Hematopoietic multipotent progenitor cell (in vitro differentiated cells): ENCODE data around the gene ITPRID2. TPM values are rescaled to one million over a fixed set of nuclear protein-coding genes. Genes with fewer than 3 reads are reported as not detected.

Experiments
- DNase-seq, 3 donors: peaks; one replicate each; pipeline ENCODE4 v3.0.0-alpha.2; 2011 to 2015; ENCODE audit warnings: low read depth in 2 of 3, low spot score in 2 of 3
- total RNA-seq: library from RNA; depleted of rRNA; stranded (reverse); fragments of >200 nt; gene quantifications from one replicate; pipeline ENCODE4 v1.2.3, GENCODE V29; 2012

Gene ITPRID2
- total RNA-seq = 55.2 TPM

GRCh38 chr2:181891258-181891965 is at the start of gene ITPRID2:
Gene ITPRID2, plus strand, starts transcription at chr2:181891730. Its CDS starts 337 bp downstream, at chr2:181892067.
- DNase-seq = peak; percentile 31 to 88 (median 86)

DNA sequence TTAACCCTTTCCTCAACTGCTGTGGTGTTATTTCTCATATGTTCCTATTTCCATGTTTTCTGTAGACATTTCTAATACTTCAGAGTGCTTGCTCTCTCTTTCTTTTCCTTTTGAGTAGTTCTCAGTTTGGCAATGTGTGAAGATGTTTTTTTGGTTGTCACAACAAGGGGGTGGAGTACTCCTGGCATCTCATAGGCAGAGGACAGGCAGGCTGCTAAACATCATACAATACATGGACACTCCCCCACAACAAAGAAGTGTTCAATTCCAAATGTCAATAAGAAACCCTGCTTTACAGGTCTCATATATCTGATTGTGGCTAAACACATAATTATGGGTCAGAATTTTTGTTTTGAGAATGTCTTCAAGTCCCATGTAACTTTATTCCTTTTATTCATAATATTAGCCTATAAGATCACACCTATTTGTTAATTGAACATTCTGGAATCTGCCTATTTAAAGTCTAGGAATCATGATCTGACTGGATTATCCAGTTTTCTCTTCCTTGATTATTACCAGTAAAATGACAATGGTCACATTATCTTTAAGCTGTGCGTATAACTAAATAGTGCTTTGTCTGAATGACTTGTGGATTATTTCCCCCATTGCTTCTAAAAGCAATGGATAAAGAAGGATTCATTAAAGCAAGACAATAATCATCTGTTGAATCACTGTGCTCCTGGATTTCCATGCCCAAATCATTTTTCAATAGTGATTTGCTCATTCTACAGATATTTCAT is 46.8 kb upstream of the ITPRID2 start:
- DNase-seq = no peak

DNA sequence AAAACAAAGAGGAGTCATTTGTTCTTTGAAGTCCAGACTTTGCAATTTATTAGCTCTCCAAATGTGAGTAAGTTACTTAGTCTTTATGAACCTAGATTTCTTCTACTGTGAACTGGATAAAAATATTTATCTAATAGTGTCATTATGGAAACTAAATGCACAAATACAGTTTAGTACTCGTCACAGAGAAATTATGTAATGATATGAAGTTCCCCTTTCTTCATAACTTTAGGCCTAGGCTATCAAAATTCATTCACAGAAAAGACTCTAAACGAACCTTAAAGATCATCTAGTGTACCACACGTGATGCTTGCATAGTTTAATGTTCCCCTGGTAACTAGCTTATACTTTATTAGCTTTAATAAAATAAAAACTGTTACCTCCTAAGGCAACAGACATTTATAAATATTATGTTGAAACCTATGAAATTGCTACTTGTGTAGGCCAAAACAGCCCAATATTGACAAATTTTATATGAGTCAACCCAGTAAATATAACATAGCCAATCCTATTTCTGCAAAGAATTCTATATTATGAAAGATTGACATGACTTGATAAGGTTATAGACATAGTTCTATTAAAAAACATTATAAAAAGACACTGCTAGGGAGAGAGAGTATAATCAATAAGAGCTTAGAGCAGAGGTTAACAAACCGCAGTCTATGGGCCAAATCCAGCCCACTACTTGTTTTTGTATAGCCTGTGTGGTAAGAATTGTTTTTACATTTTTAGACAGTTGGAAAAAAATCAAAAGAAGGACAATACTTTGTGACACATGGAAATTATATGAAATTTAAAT is 44.9 kb upstream of the ITPRID2 start:
- DNase-seq = peak in 1 of 3 donors; percentile 56

- DNase-seq = no peak
Measured at GRCh38 chr2:181847198-181847556, 44.4 kb upstream of the ITPRID2 start.

DNA sequence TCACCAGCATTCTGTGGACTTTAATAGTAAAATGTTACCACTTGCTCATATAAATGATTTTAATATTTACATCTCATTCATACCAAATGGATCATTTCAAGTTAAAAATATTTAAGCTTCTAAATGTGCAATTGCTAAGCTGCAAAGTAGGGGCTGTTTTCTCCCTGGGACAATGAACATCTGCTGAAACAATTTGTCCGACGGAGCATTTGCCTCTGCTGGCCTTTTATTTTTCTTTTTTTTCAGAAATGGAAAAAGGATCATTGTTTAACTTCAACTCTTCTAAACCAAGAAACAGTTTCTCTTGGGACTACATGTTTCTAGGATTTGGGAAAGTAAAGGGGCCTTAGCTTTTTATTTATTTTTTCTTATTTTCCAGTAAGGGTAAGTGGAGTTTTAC is 43.8 kb upstream of the ITPRID2 start:
- DNase-seq = no peak

DNA sequence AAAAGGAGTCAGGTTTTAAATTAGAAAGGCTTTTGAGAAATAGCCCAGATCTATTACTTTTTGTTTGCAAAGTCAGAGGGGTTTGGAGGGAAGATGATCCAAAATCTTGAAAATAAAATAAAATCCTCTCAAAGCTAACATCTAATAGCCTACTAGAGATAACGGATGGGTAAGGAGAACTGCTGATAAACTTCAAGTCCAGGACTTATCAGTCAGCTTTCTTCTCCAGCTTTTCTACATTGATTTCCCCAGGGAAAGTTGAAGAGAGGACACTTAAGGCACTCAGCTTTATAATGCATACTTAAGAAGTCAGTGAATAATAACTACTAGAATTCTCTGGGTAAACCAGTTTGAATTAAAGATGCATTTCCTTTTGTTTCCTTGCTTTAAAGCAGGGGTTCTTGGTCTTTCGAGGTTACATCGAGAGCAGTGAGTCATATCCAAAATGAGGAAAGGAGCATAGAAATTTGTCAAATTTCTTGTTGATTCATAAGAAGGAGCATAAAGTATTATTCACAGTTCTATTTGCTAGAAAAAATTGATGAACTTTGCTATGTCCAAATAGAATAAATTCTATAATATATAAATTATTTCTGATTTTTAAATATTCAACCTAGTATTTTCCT is 43.2 kb upstream of the ITPRID2 start:
- peak in 1 of 3 donors; percentile 4 for DNase-seq

- DNase-seq = no peak
Measured at GRCh38 chr2:181849601-181850000, 41.9 kb upstream of the ITPRID2 start.

DNA sequence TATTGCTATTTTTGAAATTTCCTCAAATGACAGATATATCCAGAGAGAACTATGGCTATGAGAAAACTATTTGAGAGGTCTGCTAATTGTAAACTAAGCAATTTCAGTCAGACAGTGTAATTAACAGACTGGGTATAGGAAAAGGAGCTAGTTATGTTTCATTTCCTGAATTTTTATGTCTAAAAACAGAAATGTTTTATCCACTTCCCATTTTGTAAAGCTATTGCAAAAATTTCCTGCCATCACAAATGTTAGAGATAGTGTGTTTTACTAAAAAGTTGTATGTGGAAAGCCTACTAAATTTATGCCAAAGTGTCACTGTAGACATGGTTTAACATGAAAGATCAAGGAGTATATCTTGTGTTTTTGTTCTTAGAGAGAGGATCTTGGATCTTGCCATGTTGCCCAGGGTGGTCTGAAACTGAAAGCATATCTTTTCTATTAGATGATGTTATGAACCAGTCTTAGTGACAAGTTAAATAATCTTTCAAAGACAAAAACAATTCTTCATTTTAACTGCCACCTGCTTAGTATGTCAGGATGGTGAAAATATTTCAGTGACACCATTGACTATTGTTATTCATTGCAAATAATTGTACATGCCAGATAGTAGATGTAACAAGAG is 40.5 kb upstream of the ITPRID2 start:
- peak in 1 of 3 donors; percentile 19 for DNase-seq

DNA sequence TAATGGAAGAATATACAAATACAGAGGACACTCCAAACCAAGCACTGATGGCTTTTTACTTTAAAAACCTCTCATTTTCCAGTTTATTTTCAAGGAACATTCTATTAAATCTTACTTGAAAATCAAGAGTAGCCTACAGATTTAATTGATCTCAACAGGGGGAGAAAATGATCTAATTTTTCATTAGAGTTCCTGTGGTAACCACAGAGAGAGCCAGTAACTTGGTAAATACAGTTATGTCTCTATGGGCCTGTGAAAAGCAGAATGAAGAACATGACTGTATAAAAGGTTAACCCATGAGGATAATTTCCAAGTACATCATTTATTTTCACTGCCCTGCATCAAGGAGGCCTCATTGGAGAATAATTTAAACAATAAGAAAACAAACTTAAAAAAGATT is 39.8 kb upstream of the ITPRID2 start:
- peak in 1 of 3 donors; percentile 9 for DNase-seq

DNA sequence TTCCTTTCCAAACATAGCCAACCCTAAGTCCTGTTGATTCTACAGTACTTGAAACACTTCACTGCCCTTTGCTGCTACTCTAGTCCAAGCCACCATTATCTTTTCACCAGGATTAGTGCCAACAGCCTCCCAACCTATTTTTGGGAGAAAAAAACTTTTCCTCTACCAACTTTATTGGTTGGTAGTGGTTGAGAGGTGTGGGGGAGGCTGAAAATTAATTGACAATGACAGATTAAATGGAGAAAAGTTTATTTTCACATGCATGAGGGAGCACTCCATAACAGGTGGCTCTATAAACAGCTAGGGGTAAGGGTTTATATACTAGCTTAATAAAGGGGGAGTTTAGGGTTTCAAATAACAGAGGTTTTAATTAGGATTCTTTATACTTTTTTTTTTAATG is 37.8 kb upstream of the ITPRID2 start:
- DNase-seq = no peak

DNA sequence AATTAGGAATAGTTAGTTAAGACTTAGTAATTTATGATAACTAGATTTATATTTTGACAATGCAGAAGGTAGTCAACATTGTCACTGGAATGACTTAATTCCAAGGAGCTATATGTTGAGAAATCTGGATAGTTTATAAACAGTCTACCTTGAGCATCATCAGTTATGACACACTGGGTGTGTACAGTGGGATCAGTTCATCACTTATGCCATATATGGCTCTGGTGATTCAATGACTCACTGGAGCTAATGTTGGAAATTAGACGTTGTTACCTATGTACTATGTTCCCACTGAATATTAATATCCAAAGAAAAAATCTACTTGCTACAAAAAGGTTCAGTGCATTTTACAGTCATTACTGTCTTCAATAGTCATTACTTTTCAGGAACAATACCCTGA is 34.0 kb upstream of the ITPRID2 start:
- no peak for DNase-seq

- DNase-seq = no peak
Measured at GRCh38 chr2:181858600-181858999, 32.9 kb upstream of the ITPRID2 start.

- no peak for DNase-seq
Measured at GRCh38 chr2:181859123-181859522, 32.4 kb upstream of the ITPRID2 start.

DNA sequence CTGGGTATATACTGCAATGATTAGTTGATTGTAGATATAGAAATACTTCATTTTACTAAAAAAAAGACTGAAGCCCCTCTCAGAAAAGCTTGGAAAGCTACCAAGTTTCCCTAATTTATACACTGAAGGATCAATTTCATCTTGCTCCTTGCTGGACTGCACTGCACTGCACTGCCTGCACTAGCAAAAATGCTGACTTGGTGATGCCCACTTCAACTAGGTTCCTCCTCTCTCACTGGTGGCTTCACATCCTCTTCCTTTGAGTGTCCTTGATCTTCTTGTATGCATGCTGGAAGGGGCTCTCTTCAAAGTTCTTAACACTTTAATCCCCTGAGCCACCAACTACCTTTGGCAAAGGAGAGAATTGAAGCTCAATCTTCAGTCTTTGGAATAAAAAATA is 31.7 kb upstream of the ITPRID2 start:
- DNase-seq = no peak

DNA sequence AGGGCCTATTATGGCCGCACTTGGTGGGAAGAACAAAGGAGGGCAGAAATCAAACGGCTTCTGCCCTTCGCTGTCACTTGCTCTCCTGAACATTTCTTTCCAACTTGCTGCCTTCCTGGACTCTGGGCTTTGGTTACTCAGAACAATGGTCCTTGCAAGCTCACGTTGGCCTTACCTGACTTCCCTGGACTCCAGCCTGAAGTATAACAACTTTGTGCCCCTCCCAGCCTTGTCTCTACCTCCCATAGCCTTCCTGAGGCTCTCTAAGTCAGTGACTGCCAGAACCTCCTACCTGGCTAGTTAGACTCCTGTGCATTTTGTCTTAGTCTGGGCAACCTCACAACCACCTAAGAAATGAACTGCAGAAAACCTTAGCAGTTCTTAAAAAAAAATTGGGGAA is 30.2 kb upstream of the ITPRID2 start:
- no peak for DNase-seq

DNA sequence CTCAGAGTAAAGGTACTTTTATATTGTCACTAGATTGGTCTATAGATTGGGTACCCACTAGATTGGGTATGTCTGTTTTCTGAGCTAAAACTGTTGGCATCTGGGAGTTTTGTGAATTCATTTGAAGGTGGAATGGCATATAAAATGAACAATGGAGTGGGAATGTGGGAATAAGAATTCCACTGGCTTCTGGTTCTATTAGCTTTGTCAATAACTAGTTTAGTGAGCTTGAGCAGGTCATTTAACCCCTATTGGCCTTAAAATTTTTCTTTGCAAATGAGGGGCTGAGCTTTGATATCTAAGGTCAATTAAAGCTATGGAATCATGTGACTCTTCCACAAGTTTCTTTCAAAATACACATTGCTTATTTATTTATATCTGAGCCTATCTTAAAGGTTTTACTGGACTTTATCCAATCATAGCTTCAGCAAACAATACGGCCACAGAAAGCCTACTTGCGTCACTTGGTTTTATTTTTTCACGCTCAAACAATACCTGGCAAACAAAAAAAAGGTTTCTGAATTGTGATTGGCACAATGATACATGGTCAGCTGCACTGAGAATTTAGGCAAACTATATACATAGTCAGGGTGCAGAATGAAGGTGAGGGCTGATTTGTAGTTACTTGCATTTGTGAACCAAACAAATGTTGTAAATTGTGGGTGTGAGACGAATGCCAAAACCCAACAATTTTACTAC is 28.8 kb upstream of the ITPRID2 start:
- no peak for DNase-seq

DNA sequence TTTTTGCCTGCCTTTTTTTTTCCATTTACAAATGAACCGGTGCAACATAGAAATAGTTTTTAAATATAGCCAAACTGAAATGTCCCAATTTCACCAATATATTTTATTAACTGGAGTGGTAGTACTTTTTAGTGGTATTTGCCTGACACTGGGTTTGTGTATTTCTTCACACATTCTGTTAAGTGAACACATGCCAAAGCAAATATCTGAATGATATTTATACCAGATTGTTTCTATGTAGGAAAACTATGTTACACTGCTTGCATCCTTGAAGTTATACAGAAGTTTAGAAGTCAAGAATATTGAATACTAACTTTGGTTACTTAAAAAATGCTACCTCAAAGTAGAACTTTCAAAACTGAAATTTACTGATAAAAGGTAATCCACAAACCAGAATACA is 19.4 kb upstream of the ITPRID2 start:
- DNase-seq = no peak

GRCh38 chr2:181876614-181877063 is 14.9 kb upstream of the ITPRID2 start:
- no peak for DNase-seq

DNA sequence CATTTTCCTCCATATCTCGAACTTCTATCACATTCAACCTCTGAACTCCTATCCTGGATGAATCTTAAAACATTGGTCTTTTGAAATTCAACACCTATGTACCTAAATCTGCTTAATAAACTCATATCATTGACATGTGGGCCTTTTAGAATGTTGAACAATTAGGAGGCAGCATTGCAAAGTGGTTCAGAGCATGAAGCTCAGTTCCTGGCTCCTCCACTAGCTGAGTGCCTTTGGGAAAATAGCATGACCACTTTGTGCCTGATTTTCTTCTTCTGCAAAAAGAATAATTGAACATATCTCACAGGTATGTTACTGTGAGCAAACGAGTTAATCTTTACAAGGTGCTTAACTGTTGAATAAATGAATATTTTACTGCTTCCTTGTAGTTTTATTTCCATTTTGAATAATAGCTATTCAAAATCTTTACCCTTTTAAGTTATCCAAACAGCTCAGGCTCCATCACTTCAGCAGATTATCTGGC is 14.3 kb upstream of the ITPRID2 start:
- no peak for DNase-seq

DNA sequence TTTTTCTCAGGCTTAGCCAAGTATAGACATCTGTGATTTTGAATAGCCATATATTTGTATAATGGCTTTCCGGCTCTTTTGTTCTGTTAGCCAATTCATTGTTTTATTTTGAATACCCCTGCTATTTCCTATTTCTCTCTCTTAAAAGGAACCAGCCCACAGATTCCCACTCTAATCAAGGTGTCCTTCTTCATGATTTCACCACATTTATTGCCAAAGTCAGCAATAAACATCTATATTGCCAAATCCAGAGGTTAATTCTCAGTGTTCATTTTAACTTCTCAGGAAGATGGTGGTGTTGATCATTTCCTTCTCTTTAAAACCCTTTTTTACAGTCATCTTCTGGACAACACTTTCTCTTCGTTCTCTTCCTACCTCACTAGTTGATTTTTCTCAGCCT is 13.1 kb upstream of the ITPRID2 start:
- no peak for DNase-seq
